Umbilical cord (tissue), 2 donors: ENCODE data around the gene CAMK2B. TPM values are rescaled to one million over a fixed set of nuclear protein-coding genes. Genes with fewer than 3 reads are reported as not detected.
A peak's percentile ranks its signal among the peaks of the same experiment; 100 is the strongest.

ENCODE experiments used
- DNase-seq: peaks from one replicate; pipeline ENCODE4 v3.0.0-alpha.2; 2015; ENCODE audit warnings: low spot score
- total RNA-seq: library from RNA; depleted of rRNA; stranded (reverse); fragments of >200 nt; gene quantifications from one replicate; pipeline ENCODE4 v1.2.3, GENCODE V29; 2014; ENCODE audit warnings: low replicate concordance; ENCODE audit not compliant: insufficient read depth

CAMK2B gene
- total RNA-seq, 1 donor from 2014 or later, result not detected

DNA sequence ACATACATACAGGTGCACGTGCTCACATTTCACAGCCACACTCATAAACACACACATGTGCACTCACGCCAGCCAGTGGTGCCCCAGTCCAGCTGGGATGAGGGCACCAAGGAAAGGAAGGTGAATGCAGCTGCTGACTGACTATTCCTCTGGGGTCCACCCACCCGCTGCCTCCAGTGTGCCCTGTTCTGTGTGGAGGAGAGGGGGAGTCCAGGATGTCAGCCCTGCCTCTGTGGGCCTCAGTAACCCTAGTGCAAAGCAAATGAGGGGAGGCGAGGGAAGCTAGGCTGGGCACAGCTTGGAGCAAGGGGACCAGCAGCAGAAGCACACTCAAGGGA is 67.0 kb downstream of the CAMK2B start:
- no peak for DNase-seq

DNA sequence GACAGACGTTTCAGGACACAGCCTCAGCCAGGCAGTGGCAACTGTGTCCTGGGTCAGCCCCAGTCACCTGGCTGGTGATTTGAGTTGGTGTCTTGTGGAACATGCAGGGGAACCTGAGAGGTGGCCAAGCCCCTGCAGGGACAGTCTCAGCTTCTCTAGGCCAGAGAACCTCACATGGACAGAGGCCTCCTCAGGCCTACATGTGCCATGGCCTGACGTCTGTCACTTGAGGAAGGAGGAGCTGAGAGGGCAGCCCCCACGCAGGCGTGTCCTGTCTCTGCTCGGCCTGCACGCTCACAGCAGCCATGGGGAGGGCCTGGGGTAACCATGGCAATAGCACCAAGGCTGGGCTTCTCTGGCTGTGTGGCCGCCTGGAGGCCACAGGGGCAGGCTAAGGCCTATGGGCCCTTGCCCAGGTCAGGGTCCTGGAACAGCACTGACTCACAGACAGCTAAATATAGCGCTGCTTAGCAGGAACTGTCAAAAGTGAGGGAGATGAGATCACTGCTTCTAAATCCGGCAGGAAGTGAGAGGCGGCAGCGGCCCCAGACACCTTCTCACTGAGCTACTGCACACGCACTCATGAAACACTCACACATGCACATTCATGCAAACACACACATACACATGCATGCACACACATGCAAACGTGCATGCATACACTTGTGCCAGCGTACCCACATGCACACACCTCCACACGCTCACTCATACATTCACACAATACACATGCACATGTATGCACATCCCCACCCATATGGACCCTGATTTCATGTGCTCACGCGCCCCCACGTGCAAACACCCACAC is 67.6 kb downstream of the CAMK2B start:
- peak; percentile 93 for DNase-seq

DNA sequence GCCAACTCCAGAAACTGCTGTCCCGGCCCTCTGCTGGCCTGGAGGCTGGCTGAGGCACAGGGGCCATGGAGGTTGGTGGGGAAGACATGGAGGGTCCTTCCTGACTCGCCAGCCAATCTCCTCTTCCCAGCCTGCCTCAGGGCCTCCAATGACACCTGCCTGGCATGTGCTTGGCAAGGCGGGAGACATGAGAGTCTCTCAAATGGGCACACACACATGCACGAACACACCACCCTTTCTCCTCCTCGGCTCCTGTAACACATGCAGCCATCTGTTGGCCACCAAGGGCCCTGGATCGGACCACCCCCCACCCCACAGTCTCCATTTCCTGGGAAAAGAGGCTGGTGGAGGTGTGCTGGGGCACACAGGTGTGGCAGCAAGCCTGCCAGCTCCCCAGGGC is 68.2 kb downstream of the CAMK2B start:
- no peak for DNase-seq

DNA sequence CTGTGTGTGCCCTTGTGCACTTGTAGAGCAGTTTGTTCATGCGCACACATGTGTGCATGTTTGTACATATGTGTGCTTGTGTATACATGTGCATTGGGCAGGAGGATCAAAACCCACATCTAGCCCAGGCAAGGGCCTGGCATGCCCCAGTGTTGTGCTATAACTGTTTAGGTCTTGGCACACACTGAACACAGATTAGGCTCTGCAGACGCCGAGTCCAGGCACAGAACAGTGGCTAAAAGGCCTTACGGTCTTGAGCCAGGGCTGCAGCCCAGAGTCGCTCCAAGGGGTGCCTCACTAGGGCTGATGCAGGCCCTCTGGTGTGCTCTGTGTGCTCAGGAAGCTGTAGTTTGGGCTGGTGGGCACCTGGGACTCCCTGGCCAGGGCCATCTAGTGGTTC is 68.9 kb downstream of the CAMK2B start:
- no peak for DNase-seq

DNA sequence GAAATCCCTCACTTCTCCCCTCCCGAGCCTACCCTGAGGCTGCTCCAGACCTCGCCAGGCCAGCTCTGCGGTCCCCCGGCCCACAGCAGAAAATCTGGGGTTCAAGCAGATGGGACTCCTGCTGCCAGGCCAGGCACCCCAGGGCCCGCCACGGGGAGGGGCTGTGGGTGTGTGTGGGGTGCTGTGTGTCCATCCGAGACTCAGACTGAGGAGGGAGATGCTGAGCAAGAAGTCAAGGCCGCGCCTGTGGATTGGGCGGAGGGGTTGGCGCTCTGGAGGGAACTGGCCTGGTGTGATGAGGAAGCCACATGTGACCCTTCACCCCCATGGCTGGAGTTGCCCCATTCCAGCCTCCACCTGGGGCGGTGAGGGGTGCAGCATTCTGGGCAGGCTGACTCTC is 73.5 kb downstream of the CAMK2B start:
- DNase-seq, result no peak

DNA sequence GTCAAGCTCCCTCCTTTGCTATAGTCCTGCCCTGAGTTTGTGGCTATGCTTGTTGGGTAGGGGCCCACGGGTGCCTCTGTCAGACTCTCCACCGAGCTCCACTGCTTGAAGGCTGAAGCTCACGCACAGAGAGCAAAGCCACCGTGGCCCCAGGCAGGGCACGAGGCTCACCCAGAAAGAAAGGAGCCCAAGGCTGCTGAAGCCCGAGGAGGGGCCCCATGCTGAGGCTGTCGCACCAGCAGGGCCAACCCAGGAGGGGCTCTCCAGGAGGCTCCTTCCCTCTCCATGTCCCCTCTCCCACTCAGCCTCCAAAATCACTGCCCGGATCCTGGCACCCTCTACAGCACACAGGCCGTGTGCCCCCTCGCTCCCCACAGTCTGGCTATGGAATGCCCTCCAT is 74.1 kb downstream of the CAMK2B start:
- no peak for DNase-seq

DNA sequence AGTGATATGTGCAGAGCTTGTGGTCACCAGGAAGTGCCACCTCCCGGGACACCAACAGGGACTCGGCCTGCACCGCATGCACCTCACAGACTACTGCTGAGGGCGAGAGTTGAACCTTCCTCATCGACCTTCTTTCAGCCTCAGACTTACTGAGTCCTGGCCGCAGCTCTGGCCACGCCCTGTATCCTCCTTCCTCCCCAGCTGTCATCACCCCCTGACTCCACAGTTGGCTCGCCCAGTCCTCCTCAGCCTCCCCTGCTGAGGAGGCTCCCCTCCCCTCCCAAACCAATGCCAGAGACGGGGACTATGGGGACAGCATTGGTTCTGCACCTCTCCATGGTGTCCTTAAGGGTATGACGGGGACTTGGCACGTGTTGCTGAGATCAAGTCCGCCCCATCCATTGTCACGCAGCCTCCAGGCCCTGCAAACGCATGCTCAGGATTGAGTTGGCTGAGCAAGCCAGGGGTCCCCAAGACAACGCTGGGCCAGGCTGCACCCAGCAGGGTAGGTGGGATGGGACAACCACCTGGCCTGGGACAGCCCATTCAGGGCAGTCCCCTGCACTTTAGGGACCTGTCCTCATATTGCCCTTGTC is 75.7 kb downstream of the CAMK2B start:
- DNase-seq, result no peak

DNA sequence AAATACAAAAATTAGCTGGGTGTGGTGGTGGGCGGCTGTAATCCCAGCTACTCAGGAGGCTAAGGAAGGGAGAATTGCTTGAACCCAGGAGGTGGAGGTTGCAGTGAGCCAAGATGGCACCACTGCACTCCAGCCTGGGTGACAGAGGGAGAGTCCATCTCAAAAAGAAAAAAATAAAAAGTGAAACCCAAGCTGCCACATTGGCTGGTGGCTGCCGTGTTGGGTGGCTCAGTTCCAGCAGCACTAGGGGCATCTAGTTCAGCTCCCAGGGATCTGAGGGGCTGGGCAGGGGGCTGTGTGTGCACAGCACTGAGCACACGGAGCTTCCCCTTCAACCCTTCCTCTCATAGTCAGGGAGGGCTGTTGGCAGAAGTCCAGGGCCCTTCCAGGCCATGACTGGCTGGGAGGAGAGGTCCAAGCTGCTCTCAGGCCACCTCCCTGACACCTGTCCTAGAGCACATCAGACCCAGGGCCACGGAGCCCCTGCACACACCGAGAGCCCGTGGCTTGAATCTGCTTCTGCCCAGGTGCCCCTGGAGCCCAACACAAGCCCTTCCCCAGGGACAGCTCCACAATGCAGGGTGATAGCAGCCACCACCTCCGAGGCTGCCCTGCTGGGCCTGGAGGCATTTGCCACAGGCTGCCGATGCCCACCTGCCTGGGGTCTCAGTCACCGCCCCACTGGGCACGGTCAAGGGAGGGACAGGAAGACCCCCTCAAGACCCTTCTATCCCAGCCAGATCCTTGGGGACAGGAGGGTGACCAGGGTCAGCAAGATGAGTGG is 77.3 kb downstream of the CAMK2B start:
- DNase-seq, result no peak

DNA sequence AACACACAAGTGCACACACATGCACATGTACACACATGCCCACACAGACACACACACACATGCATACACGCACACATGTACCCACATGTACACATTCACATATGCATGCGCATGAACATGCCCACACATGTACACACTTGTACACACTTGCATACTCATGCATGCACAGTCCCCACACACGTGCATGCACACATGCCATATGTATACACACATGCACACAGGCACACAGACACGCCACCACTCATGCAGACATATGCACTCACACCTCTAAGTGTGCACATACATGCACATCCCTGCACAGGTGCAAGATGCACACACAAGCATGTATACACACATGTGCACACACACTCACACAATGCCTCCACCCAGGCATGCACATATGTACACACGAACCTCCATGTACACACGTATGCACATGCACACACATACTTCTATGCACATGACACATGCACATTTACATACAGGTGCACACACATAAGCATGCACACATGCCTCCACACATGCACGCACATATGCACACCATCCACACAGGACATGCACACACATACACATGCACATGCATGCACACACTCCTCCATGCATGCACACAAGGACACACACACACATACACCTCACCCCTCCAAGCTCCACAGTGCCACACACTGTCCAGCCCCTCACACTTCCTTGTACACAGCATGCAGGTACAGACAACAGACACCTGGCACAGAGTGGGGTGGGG is 78.8 kb downstream of the CAMK2B start:
- no peak for DNase-seq

DNA sequence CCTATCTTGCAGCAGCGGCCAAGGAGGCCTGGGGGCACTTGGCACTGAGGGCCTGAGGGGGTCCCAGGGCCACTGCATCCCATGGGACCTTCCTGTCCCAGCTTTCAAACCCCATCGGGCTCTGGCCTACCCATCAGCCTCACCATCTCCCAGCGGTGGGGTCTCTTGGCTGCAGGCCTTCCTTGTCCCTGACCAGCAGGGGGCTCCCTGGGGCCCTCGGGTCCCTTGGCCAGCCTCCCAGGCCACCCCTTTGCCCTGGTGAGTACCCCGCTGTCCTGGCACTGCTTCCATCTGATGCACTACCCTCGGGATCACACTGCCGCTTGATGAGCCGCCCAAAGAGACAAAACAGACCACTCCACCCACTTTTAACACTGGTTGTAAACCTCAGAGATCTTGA is 81.1 kb downstream of the CAMK2B start:
- no peak for DNase-seq

DNA sequence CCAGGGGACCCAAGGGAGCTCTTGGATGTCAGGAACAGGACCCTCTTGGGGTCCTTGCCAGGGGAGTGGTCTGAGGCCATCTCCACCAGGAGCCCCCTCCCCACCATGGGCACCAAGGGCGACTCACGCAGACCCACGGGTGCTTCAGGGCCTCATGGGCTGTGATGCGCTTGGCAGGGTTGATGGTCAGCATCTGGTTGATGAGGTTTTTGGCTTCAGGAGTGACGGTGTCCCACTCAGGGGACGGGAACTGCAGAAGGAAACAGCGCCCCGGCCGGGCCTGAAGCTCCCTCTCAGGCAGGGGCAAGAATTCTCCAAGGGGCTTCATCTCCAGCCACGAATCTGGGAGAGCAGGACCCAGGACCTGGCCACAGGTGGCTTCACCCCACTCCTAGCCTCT is 83.3 kb downstream of the CAMK2B start:
- DNase-seq, result no peak

DNA sequence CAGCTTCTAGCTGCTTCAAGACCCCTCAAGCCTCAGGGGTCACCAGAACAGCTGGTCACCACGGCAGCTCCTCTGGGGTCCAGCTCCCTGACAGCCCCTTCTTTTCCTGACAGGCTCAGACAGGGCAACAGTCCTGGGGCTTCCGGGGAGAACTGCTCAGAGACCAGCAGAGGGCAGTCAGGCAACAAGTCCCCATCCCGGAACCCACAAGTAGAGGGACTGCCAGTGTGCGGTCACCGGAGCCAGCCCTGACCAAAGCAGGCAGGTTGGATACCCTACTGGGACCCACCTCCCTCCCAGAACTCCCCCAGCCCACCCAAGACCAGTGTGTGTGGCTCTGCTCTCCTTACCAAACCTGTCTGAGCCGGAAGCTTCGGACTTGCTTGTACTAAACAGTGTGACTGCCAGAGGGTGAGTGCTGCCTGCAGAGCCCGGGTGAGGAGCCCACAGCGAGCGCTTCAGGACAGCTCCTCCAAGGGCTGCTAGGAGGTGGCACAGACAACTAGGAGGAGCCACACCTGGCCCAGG is 84.3 kb downstream of the CAMK2B start:
- DNase-seq, result peak; percentile 86

DNA sequence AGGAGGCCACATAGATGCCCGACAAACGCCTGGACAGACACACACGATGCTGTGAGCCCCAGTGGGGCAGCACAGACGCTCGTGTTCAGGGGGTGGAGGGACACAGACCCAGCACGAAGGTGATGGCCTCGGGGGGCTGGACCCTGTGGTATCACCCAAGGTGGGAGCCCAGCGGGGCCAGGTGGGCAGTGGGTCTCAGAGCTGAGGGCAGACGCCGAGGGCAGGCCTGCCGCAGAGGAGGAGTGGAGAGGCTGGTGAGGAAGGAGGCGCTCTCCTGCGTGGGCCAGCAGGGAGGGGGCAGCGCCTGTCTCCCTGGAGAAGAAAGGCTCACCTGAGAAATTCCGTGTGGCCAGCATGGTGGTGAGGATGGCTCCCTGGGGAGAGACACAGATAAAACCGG is 85.0 kb downstream of the CAMK2B start:
- DNase-seq, result no peak

DNA sequence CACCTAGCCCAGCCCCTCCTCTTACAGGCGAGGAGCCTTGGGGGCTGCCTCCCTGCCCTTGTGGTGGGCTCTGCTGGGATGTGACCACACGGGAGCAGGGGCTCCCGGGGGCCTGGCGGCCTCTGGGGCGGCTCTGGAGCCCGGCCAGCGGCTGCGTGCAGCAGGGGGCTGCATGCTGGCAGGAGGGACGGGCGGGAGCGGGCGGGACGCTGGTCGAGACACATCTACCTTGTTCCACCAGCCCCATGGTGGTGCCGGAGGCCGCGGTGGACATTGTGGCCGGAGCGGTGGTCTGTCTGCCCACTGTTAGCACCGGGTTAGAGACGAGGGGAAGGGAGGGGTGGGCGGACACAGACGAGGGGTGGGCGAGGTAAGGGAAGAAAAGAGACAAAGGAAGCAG is 86.0 kb downstream of the CAMK2B start:
- no peak for DNase-seq

DNA sequence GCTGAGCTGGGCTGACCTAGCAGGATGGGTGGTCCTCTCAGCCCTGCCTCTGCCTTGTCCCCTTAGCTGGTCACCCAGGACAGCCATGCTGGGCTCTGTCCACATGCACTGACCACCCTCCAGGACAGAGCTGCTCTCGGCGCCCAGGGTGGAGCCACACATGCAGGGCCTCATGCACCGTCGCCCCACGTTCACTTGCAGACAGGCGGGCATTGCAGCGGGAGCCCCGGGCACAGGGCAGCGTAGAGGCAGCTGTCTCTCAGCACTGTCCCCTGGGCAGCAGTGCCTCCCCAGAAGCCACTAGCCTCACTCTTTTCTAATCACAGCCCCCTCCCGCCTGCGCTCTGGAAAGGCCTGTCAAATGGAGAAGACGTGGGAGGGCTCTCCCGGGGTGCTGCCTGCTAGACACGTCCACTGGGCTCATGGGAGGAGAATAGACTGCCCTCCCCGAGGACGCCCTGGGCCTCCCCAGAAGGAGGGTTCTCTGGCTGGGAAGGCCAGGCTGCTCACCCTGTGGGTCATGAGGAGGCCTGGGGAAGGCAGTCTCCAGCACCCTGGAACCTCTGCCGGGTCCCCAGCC is 87.2 kb downstream of the CAMK2B start:
- no peak for DNase-seq

DNA sequence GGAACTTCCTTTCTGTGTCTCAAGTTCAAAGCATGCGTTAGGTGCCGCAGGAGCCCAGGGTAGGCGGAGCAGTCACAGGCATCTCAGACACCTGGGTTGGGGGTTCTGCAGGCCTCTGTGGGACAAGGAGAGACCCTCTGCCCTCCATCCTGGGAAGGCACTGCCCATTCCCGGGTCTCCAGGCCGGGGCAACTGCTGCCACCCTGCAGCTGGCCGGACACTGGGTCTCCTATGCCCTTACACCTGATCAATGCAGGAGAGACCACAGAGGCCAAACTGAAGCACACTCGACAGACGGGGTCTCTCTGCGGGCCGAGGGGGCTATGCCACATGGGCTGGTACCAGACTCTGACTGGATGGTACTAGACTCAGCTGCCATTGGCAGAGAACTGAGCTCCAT is 87.7 kb downstream of the CAMK2B start:
- DNase-seq, result no peak

DNA sequence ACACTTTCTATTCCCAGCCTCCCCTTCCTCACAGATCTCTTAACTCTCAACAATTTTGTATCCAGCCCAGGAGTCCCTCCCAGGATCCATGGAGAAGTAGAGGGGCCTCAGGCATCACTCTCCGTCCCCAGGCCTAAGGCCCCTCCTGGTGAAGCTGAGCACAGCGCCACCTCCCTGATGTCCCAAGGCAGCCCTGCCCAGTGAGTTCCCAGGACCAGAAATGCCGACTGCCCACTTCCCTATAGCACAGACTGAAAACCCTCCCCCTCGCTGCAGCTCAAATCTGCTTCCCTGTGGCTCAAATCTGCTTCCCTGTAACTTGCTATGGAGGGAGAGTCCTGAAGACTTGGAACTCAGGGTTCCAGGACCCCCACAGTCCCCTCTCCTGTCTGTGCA is 89.1 kb downstream of the CAMK2B start:
- DNase-seq, result no peak

DNA sequence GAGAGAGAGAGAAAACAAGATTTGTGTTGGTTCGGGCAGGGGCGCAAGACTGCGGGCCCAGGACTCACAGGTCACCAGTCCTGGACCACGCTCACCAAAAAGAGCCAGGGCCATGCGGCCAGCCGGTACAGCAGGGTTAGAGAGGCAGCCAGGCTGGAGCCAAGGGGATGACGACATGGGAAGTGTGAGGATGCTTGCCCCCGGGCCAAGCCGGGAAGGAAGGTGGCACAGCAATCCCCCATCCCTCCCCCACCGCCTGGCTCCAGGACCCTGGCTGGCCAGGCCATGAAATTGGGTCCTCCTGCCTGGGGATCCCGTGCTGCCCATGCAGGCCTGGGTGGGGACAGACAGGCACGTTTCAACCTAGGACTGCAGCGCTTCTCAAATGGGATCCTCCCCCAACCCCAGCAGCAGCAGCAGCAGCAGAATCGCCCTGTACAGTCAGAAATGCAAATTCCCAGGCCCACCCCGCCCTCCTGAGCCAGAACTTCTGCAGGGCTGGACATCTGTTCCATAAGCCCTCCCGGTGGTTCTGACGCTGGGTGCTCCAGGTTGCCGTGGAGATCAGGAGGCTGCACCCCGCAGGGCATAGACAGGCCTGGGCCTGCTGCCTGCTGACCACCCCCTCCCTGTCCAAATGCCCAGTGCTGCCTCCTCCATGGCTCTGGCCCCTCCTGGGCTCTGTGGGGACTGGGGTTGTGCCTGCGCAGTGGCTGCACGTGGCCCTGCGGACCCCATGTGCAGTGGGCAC is 89.6 kb downstream of the CAMK2B start:
- DNase-seq, result no peak

DNA sequence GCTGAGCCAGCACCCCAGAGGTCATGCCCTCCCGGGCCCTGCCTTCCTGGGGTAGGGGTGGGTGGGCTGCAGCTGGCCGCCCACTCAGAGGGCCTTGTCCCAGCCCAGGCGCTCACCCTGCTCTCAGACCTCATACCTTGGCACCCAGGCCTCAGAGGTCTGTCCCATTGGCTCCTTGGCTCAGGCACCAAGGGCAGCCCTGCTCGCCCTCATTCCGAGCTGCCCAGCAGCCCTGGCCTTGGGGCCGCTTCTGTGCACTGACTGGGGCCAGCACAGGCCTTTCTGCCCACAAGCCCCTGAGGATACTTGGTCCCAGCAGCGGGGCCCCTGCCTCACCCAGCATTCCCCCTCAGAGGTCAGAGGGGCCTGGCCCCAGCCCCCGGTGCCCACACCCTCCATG is 90.3 kb downstream of the CAMK2B start:
- no peak for DNase-seq

DNA sequence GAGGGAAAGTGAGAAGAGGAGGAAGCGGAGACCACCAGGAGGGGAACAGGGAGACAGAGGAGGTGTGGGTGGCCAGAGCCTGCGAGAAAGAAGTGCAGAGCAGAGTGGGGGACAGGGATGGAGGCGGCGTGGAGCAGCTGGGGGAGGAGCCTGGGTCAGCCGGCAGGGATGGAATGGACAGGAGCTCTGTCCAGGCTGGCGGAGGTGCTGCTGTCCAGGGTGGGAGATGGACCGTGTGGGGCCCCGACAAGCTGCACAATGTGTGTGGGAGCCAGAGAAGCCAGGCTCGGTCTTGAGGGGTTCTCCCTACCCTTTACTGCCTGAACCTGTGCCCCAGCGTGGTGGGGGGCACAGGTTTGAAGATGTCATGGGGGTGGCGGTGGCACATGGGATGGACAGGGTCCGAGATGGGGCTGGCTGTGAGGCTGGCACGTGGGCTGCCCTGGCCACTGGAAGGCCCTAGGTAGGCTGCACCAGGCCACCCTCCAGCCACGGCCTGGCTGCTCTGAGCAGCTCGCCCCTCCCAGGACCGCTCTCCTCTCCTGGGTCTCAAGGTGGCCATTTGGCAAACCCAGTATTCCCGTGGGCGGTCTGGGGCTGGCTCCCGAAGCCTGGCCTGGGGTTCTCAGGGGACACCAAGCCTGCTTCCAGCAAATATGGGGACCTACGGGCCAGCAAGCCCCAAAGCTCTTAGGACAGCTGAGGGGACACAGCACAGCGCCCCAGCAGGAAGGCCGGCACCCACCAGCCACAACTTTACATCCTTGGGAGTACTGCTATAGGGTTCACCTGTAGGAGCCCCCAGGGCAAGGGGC is 92.3 kb downstream of the CAMK2B start:
- no peak for DNase-seq
